Right lobe of liver (tissue), 4 donors: ENCODE measurements around the gene DUSP5.

Experiments used
- CTCF ChIP-seq, 4 donors: fragments of 200-600 bp in 3 of 4; fragments of 450-650 bp in 1 of 4; IDR thresholded peaks; one replicate each; pipeline versions ENCODE4 v1.5.1 to v1.8.0; 2016 to 2022; ENCODE audit warnings: antibody characterized with exemption in 4 of 4, mild to moderate bottlenecking in 2 of 4
- POLR2A ChIP-seq: fragments of 450-650 bp; IDR thresholded peaks from one replicate; pipeline ENCODE4 v1.6.1; 2017; ENCODE audit warnings: antibody characterized with exemption, mild to moderate bottlenecking
- donor health status: DM: no; HTN: no; CAD: no.
- donor health status: DM: no; HTN: no; CAD: no.
- donor health status: DM: no; HTN: yes; CAD: no.

GRCh38 chr10:110487411-110488331 lies 10.0 kb upstream of the DUSP5 start:
- TF ChIP-seq CTCF (IDR thresholded peaks at IDR 0.05) (no peak), POLR2A (no peak)
